Activated CD4-positive, alpha-beta T cell treated with anti-CD3 and anti-CD28 coated beads, Interleukin-2, amount 10 ng/mL, durations not matched to agents 24 days and 14 days (primary cell): Measurements from ENCODE around the gene OGFRL1. TPM values are rescaled to one million over a fixed set of nuclear protein-coding genes. Genes with fewer than 3 reads are reported as not detected.

Source experiments
- DNase-seq: peaks from one replicate; pipeline ENCODE4 v3.0.0; 2022
- H3K27ac Mint-ChIP-seq: one replicate; pipeline ENCODE4 v1.8.0; 2022; ENCODE audit warnings: mild to moderate bottlenecking, mixed read lengths
- H3K27me3 Mint-ChIP-seq: one replicate; pipeline ENCODE4 v1.8.0; 2022; ENCODE audit warnings: mixed read lengths
- H3K36me3 Mint-ChIP-seq: one replicate; pipeline ENCODE4 v1.8.0; 2022; ENCODE audit warnings: low read depth, mild to moderate bottlenecking, mixed read lengths
- H3K4me1 Mint-ChIP-seq: one replicate; pipeline ENCODE4 v1.8.0; 2021; ENCODE audit warnings: mixed read lengths
- H3K4me3 Mint-ChIP-seq: one replicate; pipeline ENCODE4 v1.8.0; 2022; ENCODE audit warnings: mild to moderate bottlenecking, moderate library complexity, mixed read lengths
- H3K9me3 Mint-ChIP-seq: one replicate; pipeline ENCODE4 v1.8.0; 2021; ENCODE audit warnings: mixed read lengths
- intact Hi-C: fragments of 100-400 bp; cut with micrococcal nuclease; formaldehyde crosslinking; loops from one replicate; pipeline ENCODE4 v1.15.1; 2023
- total RNA-seq: library from RNA; stranded (reverse); gene quantifications from 2 replicates; pipeline ENCODE4 v1.2.3, GENCODE V29; 2022

The OGFRL1 gene
- total RNA-seq, 1 donor from 2014 or later, result 3.9 TPM

- no peak for DNase-seq
- Mint-ChIP-seq H3K27ac (no peak overlapping the region), H3K27me3 (no peaks in the 10 kb centered on the region), H3K4me3 (no peak overlapping the region), H3K9me3 (no peaks in the 10 kb centered on the region), H3K4me1 (peaks cover 3% of the 10 kb centered on the region), H3K36me3 (no peaks in the 10 kb centered on the region)
- intact Hi-C loops, result no loop called here
Measured at GRCh38 chr6:71332012-71332411, 43.4 kb downstream of the OGFRL1 start.

DNA sequence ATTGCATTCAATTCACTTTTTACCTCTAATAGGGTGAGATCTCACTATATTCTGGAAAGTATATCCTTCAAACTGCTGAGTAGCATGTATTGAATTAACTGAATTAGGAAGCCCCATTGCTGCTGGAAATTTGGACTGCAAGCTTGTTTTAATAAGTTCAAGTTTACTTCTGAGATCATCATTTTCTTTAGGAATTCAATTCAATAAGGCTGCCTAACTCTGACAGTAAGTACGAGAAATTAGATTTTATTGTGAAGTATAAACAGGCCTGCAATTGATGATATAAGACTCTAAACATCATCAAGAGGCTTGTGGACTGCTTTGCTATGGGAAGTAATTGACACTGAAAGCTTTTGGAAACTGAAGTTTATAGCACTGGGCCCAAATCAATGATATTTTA lies 44.4 kb downstream of the OGFRL1 start:
- H3K27me3 Mint-ChIP-seq, result no peaks in the 10 kb centered on the region
- H3K36me3 Mint-ChIP-seq, result no peaks in the 10 kb centered on the region
- peaks cover 3% of the 10 kb centered on the region for H3K4me1 Mint-ChIP-seq
- H3K9me3 Mint-ChIP-seq, result no peaks in the 10 kb centered on the region
- no peak overlapping the region for H3K4me3 Mint-ChIP-seq
- H3K27ac Mint-ChIP-seq, result no peak overlapping the region
- no peak for DNase-seq
- intact Hi-C loops, result no loop called here

DNA sequence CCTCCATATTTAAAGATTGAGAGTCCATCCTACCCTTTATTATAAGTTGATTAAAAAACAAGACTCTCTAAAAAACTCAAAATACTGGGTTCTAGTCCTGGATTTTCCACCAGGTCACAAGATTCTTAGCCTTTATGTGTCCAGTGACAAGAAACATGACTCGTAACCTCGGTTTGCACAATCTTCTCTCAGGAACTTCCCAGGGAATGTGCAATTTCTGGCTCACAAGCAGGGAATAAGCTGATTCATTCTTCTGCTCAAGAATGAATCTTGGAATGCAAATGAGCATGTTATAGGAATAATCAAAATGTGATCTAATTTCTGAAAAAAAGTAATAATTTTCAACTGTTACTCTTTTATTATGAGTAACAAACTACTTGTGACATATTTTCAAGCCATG lies 45.1 kb downstream of the OGFRL1 start:
- Mint-ChIP-seq H3K4me1 (peaks cover 3% of the 10 kb centered on the region), H3K36me3 (no peaks in the 10 kb centered on the region), H3K27me3 (no peaks in the 10 kb centered on the region), H3K4me3 (no peak overlapping the region), H3K9me3 (no peaks in the 10 kb centered on the region), H3K27ac (no peak overlapping the region)
- intact Hi-C loops, result no loop called here
- no peak for DNase-seq

- no peaks in the 10 kb centered on the region for H3K9me3 Mint-ChIP-seq
- no peak overlapping the region for H3K27ac Mint-ChIP-seq
- DNase-seq, result no peak
- H3K4me3 Mint-ChIP-seq, result no peak overlapping the region
- no peaks in the 10 kb centered on the region for H3K36me3 Mint-ChIP-seq
- no peaks in the 10 kb centered on the region for H3K27me3 Mint-ChIP-seq
- intact Hi-C loops, result no loop called here
- peaks cover 3% of the 10 kb centered on the region for H3K4me1 Mint-ChIP-seq
Measured at GRCh38 chr6:71334768-71335167, 46.2 kb downstream of the OGFRL1 start.

DNA sequence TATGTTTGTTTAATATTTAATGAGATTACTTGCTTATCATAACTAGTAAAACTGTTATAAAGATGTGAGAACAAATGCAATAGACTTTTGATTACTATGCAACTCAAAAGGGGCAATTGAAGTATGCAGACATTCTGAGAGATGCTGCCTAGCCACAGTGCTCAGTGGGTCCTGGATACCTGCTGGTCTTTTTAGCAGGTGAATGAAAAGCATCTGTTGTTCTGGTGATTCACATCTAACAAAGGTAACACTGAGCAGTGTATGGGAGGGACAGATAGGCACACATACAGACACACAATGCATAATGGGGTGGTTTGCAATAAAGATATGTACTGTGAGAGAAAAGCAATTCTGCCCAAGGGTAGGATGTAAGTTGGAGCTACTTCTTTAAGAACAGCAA lies 46.9 kb downstream of the OGFRL1 start:
- H3K4me3 Mint-ChIP-seq, result no peak overlapping the region
- peaks cover 3% of the 10 kb centered on the region for H3K4me1 Mint-ChIP-seq
- no peak overlapping the region for H3K27ac Mint-ChIP-seq
- DNase-seq, result no peak
- H3K9me3 Mint-ChIP-seq, result no peaks in the 10 kb centered on the region
- intact Hi-C loops, result no loop called here
- no peaks in the 10 kb centered on the region for H3K36me3 Mint-ChIP-seq
- no peaks in the 10 kb centered on the region for H3K27me3 Mint-ChIP-seq

GRCh38 chr6:71336901-71337300 lies 48.3 kb downstream of the OGFRL1 start:
- peaks cover 3% of the 10 kb centered on the region for H3K4me1 Mint-ChIP-seq

DNA sequence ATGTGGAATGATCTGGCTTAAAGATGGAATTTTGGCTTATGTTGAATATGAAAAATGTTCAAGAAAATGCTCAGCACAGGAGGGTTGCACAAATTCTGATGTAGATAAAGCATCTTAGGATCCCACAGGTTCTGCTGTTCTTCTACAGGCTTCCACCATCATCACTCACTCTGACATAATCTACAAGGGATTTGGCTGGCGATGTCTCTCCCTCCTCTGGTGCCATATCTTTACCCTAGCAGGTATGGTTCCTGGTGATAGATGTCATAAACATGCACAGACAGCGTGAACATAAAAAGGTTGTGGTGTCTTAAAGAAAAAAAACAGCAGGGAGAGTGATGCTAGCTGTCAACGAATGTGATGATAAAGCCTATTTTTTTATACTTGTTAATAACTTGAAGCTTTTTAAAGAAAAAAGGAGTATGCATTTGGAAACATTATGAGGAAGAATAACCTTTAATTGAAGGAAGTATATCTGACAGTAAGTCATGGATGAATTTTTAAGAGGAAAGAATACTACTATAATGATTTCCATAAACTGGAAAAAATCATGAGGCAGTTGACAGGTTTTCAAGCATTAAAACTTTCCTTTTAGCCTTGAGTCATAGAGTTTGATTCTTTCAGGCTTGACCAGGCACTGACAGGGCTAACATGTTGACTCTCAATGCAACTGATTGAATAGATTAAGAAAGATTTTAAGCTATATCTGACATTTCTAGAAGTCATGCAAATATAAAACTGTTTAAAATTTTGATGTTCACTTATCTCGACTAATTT lies 50.1 kb downstream of the OGFRL1 start:
- no peak for DNase-seq
- Mint-ChIP-seq H3K4me3 (no peak overlapping the region), H3K27ac (no peak overlapping the region)

More at GRCh38 chr6:71336901-71337300, 48.3 kb downstream of the OGFRL1 start:
- DNase-seq, result no peak
- no peaks in the 10 kb centered on the region for H3K9me3 Mint-ChIP-seq
- H3K27ac Mint-ChIP-seq, result no peak overlapping the region
- no peaks in the 10 kb centered on the region for H3K36me3 Mint-ChIP-seq
- H3K4me3 Mint-ChIP-seq, result no peak overlapping the region
- intact Hi-C loops, result no loop called here
- no peaks in the 10 kb centered on the region for H3K27me3 Mint-ChIP-seq

DNA sequence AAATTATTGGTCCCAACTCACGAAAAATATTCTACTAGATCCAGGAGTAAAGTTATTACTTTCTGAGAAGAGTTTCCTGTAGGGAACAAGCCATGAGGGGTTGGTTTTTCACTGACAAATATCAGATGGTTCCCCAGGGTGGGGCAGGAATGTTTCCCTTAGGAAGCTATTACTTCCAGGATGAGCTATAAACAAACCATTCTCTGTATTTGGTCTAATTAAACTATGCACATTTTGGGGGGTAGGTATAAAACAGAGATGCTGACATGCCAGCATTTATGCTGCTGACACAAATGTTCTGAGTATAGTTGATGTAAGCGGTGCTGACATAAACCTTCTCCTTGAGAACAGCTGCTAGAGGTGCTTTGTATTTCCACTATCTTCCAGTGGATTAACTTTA lies 54.2 kb downstream of the OGFRL1 start:
- intact Hi-C loops, result no loop called here
- no peak overlapping the region for H3K4me3 Mint-ChIP-seq
- H3K27ac Mint-ChIP-seq, result no peak overlapping the region
- no peaks in the 10 kb centered on the region for H3K36me3 Mint-ChIP-seq
- H3K4me1 Mint-ChIP-seq, result no peaks in the 10 kb centered on the region
- no peak for DNase-seq
- H3K27me3 Mint-ChIP-seq, result peaks cover 8% of the 10 kb centered on the region
- H3K9me3 Mint-ChIP-seq, result no peaks in the 10 kb centered on the region

More for the DNA sequence above, 50.1 kb downstream of the OGFRL1 start:
- H3K9me3 Mint-ChIP-seq, result no peaks in the 10 kb centered on the region
- no peaks in the 10 kb centered on the region for H3K27me3 Mint-ChIP-seq
- intact Hi-C loops, result no loop called here
- H3K36me3 Mint-ChIP-seq, result no peaks in the 10 kb centered on the region
- peaks cover 3% of the 10 kb centered on the region for H3K4me1 Mint-ChIP-seq

DNA sequence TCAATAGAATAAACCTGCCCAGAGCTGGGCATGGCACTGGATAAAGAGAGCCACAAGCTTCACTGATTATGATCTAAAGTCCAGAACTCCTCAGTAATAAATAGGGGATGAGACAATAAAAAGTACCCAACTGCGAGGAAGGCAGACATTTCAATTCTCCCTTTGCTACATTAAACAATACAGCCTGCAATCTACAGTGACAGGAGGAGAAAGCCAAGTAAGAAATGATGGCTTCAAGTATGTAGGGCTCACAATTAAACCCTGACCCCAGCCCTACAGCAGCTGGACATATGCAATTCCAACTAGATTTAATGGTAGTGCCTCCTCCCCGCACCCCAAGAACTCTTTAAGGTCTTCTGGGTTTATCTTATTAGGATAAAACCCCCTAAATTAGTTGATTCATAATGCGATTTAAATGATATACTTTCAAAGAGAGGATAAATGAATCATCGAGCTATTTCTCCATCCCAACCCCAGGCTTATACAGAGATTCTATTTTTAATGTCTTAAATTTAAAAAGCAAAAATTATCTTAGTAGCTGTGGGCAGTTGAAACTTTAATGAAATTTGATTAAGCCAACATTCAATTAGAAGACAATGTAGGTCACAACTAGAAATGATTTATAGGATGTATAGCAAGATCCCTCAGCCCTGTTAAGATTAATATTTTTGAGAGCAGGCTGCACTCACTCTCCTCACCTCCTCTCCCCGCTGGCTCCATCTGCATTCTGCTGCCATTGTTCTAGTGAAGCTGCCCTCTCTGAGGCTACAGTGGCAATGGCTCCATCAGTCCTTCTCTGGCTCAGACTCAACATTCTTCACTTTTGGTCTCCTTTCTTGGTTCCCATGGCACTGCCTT lies 57.1 kb downstream of the OGFRL1 start:
- no peak overlapping the region for H3K27ac Mint-ChIP-seq
- intact Hi-C loops, result loop anchor here (5.0 kb wide), 1 partner anchor 63 kb away; no protein-coding TSS in a partner anchor

DNA sequence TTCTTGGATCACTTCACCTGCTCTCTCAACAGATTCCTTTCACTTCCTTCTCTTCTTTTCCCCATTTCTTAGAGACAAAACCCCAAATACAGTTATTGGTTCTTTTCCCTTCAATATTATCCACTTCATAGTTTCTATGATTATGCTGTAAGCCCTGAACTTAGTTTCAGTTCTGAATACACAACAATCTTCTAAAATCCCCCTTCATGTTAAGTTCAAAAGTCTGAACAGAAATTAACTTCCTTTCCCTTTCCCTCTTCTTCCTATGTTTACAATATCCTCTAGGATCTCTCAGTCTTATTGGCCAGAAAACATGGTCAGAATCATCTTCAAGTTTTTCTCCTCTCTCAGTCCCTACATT lies 57.7 kb downstream of the OGFRL1 start:
- Mint-ChIP-seq H3K4me3 (no peak overlapping the region), H3K9me3 (no peaks in the 10 kb centered on the region), H3K27me3 (peaks cover 8% of the 10 kb centered on the region), H3K4me1 (no peaks in the 10 kb centered on the region), H3K36me3 (no peaks in the 10 kb centered on the region), H3K27ac (no peak overlapping the region)
- no peak for DNase-seq
- intact Hi-C loops, result loop anchor here (5.0 kb wide), 1 partner anchor 64 kb away; no protein-coding TSS in a partner anchor

More for the DNA sequence above, 57.1 kb downstream of the OGFRL1 start:
- Mint-ChIP-seq H3K9me3 (no peaks in the 10 kb centered on the region), H3K27me3 (peaks cover 8% of the 10 kb centered on the region), H3K4me1 (no peaks in the 10 kb centered on the region), H3K36me3 (no peaks in the 10 kb centered on the region), H3K4me3 (no peak overlapping the region)
- DNase-seq, result no peak

DNA sequence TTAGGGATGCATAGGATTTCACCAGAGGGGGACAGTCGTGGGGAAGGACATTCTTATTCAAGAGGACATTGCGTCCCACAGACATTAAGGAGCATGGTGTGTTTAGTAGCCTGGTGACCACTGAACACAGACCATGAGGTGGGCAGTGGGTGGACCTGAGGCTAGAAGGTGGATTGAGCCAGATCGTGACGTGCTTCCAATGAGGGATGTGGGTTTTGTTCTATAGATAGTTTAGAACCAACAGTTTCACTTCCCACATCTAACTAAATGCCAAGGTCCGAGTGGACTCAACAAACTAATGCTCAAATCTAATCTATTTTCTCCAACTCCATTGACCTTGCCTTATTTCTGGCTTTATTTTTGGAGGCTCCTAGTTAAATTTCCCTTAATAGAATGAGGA lies 58.5 kb downstream of the OGFRL1 start:
- DNase-seq, result no peak
- Mint-ChIP-seq H3K4me3 (no peak overlapping the region), H3K4me1 (no peaks in the 10 kb centered on the region), H3K9me3 (no peaks in the 10 kb centered on the region), H3K27me3 (peaks cover 8% of the 10 kb centered on the region), H3K36me3 (no peaks in the 10 kb centered on the region), H3K27ac (no peak overlapping the region)
- intact Hi-C loops, result loop anchor here (5.0 kb wide), 1 partner anchor 65 kb away; no protein-coding TSS in a partner anchor

GRCh38 chr6:71349395-71349794 lies 60.8 kb downstream of the OGFRL1 start:
- peaks cover 7% of the 10 kb centered on the region for H3K27me3 Mint-ChIP-seq
- H3K36me3 Mint-ChIP-seq, result no peaks in the 10 kb centered on the region
- H3K9me3 Mint-ChIP-seq, result no peaks in the 10 kb centered on the region
- no peaks in the 10 kb centered on the region for H3K4me1 Mint-ChIP-seq
- no peak for DNase-seq
- intact Hi-C loops, result loop anchor here (1.0 to 5.0 kb wide), 2 partner anchors 67 to 159 kb away; no protein-coding TSS in a partner anchor
- no peak overlapping the region for H3K27ac Mint-ChIP-seq
- no peak overlapping the region for H3K4me3 Mint-ChIP-seq

DNA sequence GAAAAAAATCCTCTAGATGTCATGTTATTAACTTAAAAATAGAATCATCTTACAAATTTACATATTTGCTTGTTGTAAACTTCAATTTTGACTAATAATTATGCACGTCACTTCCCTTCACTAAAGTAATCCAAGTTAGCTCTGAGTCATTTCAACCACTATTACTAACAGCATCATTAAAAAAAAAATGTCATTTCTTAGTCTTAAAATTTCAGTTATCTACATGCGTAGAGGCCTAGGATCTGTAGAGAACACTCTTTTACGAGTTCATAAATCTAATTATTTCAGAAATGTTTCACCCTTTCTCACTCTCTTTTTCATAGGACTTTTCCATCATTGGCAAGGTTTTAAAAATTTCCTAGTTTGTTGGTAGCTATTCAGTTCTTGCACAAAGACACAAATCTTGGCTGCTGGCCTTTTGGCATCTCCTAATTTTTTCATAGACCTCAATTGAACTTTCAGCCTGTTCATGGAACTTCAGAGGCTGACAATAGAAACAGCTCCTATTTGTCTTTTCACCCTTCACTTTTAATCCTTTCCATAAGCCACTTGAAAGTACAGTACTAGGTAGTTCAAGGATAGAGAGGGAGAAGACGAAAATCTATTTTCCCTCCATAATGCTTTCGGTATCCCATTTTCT lies 61.5 kb downstream of the OGFRL1 start:
- no peaks in the 10 kb centered on the region for H3K9me3 Mint-ChIP-seq
- H3K27me3 Mint-ChIP-seq, result peaks cover 5% of the 10 kb centered on the region
- H3K36me3 Mint-ChIP-seq, result no peaks in the 10 kb centered on the region
- DNase-seq, result no peak
- intact Hi-C loops, result loop anchor here (1.0 to 5.0 kb wide), 2 partner anchors 68 to 160 kb away; no protein-coding TSS in a partner anchor
- H3K4me1 Mint-ChIP-seq, result no peaks in the 10 kb centered on the region
- H3K27ac Mint-ChIP-seq, result no peak overlapping the region
- no peak overlapping the region for H3K4me3 Mint-ChIP-seq

DNA sequence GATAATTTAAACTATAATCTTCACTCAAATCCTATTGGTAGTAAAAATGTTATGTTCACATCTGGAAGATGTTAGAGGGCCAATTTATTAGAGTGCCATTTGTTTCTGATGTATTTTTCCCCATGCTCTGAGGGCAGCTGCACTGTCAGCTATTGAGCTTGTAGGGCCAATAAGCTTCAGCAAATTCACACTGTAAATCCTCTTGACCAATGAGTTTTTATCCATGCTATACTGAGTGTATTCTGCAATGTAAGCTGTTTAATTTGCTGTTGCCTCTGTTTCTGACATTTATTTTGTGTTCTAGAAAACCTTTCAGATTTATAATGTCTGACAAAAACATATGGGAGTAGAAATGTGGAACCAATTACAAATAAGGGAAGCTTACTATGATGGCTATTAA lies 62.6 kb downstream of the OGFRL1 start:
- Mint-ChIP-seq H3K36me3 (no peaks in the 10 kb centered on the region), H3K4me3 (no peak overlapping the region)
- intact Hi-C loops, result no loop called here

More for the DNA sequence above, 62.6 kb downstream of the OGFRL1 start:
- H3K4me1 Mint-ChIP-seq, result no peaks in the 10 kb centered on the region
- H3K27me3 Mint-ChIP-seq, result peaks cover 4% of the 10 kb centered on the region
- no peak overlapping the region for H3K27ac Mint-ChIP-seq
- no peak for DNase-seq
- H3K9me3 Mint-ChIP-seq, result no peaks in the 10 kb centered on the region
